Adrenal gland (tissue), 5 donors: Measurements from ENCODE around the gene OLA1.

ENCODE experiments used
- POLR2A ChIP-seq, 2 donors: fragments of 450-650 bp; IDR thresholded peaks; one replicate each; pipeline ENCODE4 v1.6.1; 2017; ENCODE audit warnings: antibody characterized with exemption in 2 of 2, mild to moderate bottlenecking in 2 of 2, moderate library complexity in 1 of 2
- TF ChIP-seq, protein P1 (sequence below), 6 experiments: fragments of 450-650 bp in 4 of 6; fragments of 200-600 bp in 2 of 6; sonication (generic) in 1 of 6; IDR thresholded peaks; 1 replicate in 5 of 6; 2 replicates in 1 of 6; pipeline versions ENCODE4 v1.5.1 to v1.8.0; 2016 to 2021; ENCODE audit warnings: antibody characterized with exemption in 6 of 6, mild to moderate bottlenecking in 2 of 6, moderate library complexity in 1 of 6
- donor health status: DM: no; HTN: no; CAD: no.

DNA sequence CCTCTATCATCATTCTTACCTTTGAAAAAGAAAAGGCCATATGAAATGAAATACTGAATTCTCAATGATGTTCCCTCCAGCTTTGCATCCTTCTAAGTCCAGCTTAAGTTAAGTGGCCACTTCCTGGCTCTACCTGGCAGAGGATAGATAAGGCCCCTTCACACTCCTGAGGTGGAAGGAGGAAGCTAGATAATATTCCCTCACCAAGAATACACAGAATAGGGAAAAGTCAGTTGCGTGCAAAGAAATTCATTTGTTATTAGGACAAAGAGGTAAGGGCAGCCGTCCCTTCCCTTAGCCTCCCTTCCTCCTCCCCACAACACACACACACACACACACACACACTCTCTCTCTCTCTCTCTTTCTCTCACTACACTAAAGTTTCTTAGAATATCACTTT, 37.5 kb downstream of the OLA1 start:
- TF ChIP-seq, protein P1, sequence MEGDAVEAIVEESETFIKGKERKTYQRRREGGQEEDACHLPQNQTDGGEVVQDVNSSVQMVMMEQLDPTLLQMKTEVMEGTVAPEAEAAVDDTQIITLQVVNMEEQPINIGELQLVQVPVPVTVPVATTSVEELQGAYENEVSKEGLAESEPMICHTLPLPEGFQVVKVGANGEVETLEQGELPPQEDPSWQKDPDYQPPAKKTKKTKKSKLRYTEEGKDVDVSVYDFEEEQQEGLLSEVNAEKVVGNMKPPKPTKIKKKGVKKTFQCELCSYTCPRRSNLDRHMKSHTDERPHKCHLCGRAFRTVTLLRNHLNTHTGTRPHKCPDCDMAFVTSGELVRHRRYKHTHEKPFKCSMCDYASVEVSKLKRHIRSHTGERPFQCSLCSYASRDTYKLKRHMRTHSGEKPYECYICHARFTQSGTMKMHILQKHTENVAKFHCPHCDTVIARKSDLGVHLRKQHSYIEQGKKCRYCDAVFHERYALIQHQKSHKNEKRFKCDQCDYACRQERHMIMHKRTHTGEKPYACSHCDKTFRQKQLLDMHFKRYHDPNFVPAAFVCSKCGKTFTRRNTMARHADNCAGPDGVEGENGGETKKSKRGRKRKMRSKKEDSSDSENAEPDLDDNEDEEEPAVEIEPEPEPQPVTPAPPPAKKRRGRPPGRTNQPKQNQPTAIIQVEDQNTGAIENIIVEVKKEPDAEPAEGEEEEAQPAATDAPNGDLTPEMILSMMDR (IDR thresholded peaks at IDR 0.05), result no peak
- TF ChIP-seq POLR2A (IDR thresholded peaks at IDR 0.05), result no peak
